PFSK-1 (cell line): ENCODE measurements around the gene IGSF21.

Source experiments
- FOXP2 ChIP-seq: optimal IDR thresholded peaks from 2 replicates; pipeline ENCODE3; 2011; ENCODE audit warnings: borderline replicate concordance, control low read depth, inconsistent platforms; ENCODE audit not compliant: insufficient read depth; ENCODE audit errors: extremely low read length, extremely low read depth
- POLR2AphosphoS5 ChIP-seq: IDR thresholded peaks from 2 replicates; pipeline ENCODE4 v1.6.1; 2012; ENCODE audit warnings: low read depth, mild to moderate bottlenecking, control low read depth, low read length, moderate library complexity
- REST ChIP-seq, 2 experiments: IDR thresholded peaks; 2 replicates each; pipeline versions ENCODE4 v1.6.1 to v1.8.0; 2011 to 2012; ENCODE audit warnings: low read depth in 2 of 2, low read length in 2 of 2, control low read depth in 1 of 2, inconsistent platforms in 1 of 2, mild to moderate bottlenecking in 1 of 2, moderate library complexity in 1 of 2; ENCODE audit not compliant: insufficient read depth in 1 of 2
- SIN3A ChIP-seq: IDR thresholded peaks from 2 replicates; pipeline ENCODE4 v1.6.1; 2012; ENCODE audit warnings: mild to moderate bottlenecking, low read length, moderate library complexity, borderline replicate concordance; ENCODE audit not compliant: insufficient read depth
- TAF1 ChIP-seq: IDR thresholded peaks from 2 replicates; pipeline ENCODE4 v1.6.1; 2012; ENCODE audit warnings: low read length, control low read depth, borderline replicate concordance; ENCODE audit not compliant: insufficient read depth

The IGSF21 gene

GRCh38 chr1:18290740-18291412 lies 183.3 kb downstream of the IGSF21 start:
- no peak for TF ChIP-seq TAF1
- TF ChIP-seq POLR2AphosphoS5: no peak
- no peak for TF ChIP-seq REST (IDR thresholded peaks at IDR 0.05; ENCODE audit: insufficient read depth in 1 of 2, low read depth in 2 of 2, low read length in 2 of 2)
- TF ChIP-seq FOXP2: no peak
- TF ChIP-seq SIN3A: no peak

DNA sequence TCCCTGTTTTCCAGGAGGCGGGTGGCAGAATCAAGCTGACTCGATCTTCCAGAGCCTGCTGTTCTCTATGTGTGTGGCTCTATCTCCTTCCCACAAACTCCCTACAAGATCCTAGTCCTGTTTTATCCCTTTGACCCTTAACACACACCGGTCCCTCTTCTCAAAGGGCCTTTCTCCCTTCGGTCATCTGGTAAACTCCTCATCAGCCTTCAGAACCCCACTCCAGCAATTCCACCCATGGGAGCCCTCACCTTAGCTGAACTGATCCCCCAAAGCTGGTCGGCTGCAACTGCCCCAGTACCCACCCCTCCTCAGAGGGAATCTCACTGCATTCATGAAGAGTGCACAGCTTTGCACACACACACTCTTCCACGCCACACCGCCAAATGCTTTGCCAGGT lies 184.9 kb downstream of the IGSF21 start:
- TF ChIP-seq FOXP2: no peak
- TF ChIP-seq REST (IDR thresholded peaks at IDR 0.05; ENCODE audit: insufficient read depth in 1 of 2, low read depth in 2 of 2, low read length in 2 of 2): no peak
- TF ChIP-seq TAF1: no peak
- TF ChIP-seq POLR2AphosphoS5: no peak

DNA sequence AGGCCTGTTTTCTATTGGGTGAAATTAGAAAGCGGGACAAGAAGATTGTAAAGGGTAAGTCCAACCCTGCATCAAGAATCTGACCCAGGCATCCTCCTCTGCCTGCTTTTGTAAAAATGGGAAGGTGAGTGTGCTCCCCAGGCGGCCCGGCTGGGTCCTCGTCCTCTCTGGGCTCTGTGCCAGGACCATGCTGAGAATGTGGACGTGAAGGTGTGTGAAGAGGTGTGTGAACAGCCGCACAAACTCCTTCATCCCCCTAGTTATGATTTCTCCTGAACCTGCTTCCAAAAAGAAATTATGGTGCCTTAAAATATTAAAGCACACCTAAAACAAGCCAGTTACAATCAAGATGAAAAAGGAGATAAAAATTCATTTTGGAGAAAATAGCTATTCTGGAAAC lies 185.7 kb downstream of the IGSF21 start:
- TF ChIP-seq SIN3A (no peak), FOXP2 (no peak), REST (IDR thresholded peaks at IDR 0.05; ENCODE audit: insufficient read depth in 1 of 2, low read depth in 2 of 2, low read length in 2 of 2) (no peak), TAF1 (no peak), POLR2AphosphoS5 (no peak)

GRCh38 chr1:18294437-18295176 lies 187.0 kb downstream of the IGSF21 start:
- TF ChIP-seq FOXP2 (no peak), SIN3A (no peak), REST (IDR thresholded peaks at IDR 0.05; ENCODE audit: insufficient read depth in 1 of 2, low read depth in 2 of 2, low read length in 2 of 2) (no peak), POLR2AphosphoS5 (no peak)
